RWPE1 (cell line): ENCODE measurements around the gene DNAH10.
"Not testable (repeated sequence)": the region's sequence is repeated elsewhere in the genome, so short reads cannot be mapped to it uniquely, and the experiment has no call there.

ENCODE experiments used
- CTCF ChIA-PET: fragments of 350-600 bp; sonication (Branson Sonifier 250); formaldehyde crosslinking; extraction: SDS; loops from one replicate; lab custom pipeline; 2021; lab: Yijun Ruan, JAX
- POLR2A ChIA-PET: fragments of 400-600 bp; formaldehyde crosslinking; extraction: SDS; loops from one replicate; lab custom pipeline; 2020; ENCODE audit warnings: antibody characterized with exemption; ENCODE audit not compliant: low non-redundant PET; lab: Yijun Ruan, JAX
- DNase-seq: peaks from one replicate; pipeline ENCODE4 v3.0.0; 2012; ENCODE audit warnings: low spot score
- H3K27ac ChIP-seq: fragments of 450-650 bp; 2 replicates; pipeline ENCODE4 v1.5.1; 2017
- CTCF ChIP-seq: fragments of 450-650 bp; conservative IDR thresholded peaks from 2 replicates; pipeline ENCODE4 v1.5.1; 2017; ENCODE audit warnings: low read depth, mild to moderate bottlenecking

The DNAH10 gene

GRCh38 chr12:123942911-123943648, 181.0 kb downstream of the DNAH10 start:
- ChIA-PET POLR2A (no interaction called here), CTCF (interaction anchor here (0.5 to 0.9 kb wide), 2 partner anchors 90 to 183 kb away, joined by 3 read pairs; no protein-coding TSS in a partner anchor)
- TF ChIP-seq CTCF = no peak
- no peak for DNase-seq
- H3K27ac ChIP-seq = no peak overlapping the region

- H3K27ac ChIP-seq = no peak overlapping the region
- ChIA-PET CTCF (interaction anchor here (0.6 kb wide), 1 partner anchor 44 kb away, joined by 3 read pairs; no protein-coding TSS in a partner anchor), POLR2A (no interaction called here)
- no peak for TF ChIP-seq CTCF
- DNase-seq = no peak
These were observed 181.7 kb downstream of the DNAH10 start for GRCh38 chr12:123943816-123944215.

GRCh38 chr12:123944696-123945095, 182.6 kb downstream of the DNAH10 start:
- CTCF ChIA-PET = no interaction called here
- POLR2A ChIA-PET = interaction anchor here (0.5 kb wide), 1 partner anchor 14 kb away, joined by 4 read pairs; no protein-coding TSS in a partner anchor
- DNase-seq = no peak
- no peak overlapping the region for H3K27ac ChIP-seq
- no peak for TF ChIP-seq CTCF

GRCh38 chr12:123945287-123946151, 183.4 kb downstream of the DNAH10 start:
- no peak overlapping the region for H3K27ac ChIP-seq
- no peak for TF ChIP-seq CTCF
- ChIA-PET POLR2A (no interaction called here), CTCF (no interaction called here)
- DNase-seq = no peak

- no peak for DNase-seq
- POLR2A ChIA-PET = no interaction called here
- CTCF ChIA-PET = no interaction called here
- no peak for TF ChIP-seq CTCF
- no peak overlapping the region for H3K27ac ChIP-seq
These were observed 184.0 kb downstream of the DNAH10 start for GRCh38 chr12:123946152-123946515.

- DNase-seq, H3K27ac ChIP-seq, POLR2A ChIA-PET, CTCF ChIA-PET: not testable (repeated sequence)
These were observed 184.7 kb downstream of the DNAH10 start for GRCh38 chr12:123946516-123947505.

GRCh38 chr12:123947531-123947930, 185.4 kb downstream of the DNAH10 start:
- H3K27ac ChIP-seq, DNase-seq, POLR2A ChIA-PET, CTCF ChIA-PET: not testable (repeated sequence)
